Ovary (tissue), 9 donors: ENCODE data around the gene CRYBA1. TPM values are rescaled to one million over a fixed set of nuclear protein-coding genes. Genes with fewer than 3 reads are reported as not detected.

Experiments
- DNase-seq, 5 donors: peaks; one replicate each; pipeline ENCODE4 v3.0.0-alpha.2; 2019 to 2020
- H3K27ac ChIP-seq, 2 donors: fragments of 200-600 bp; one replicate each; pipeline versions ENCODE4 v1.5.1 to v1.8.0; 2019 to 2022
- H3K27me3 ChIP-seq: fragments of 200-600 bp; one replicate; pipeline ENCODE4 v1.8.0; 2022
- H3K36me3 ChIP-seq: fragments of 200-600 bp; sonication (generic); one replicate; pipeline ENCODE4 v1.5.1; 2019
- H3K4me1 ChIP-seq: one replicate; pipeline ENCODE4 v1.8.1; 2013; ENCODE audit warnings: mild to moderate bottlenecking, moderate library complexity; ENCODE audit not compliant: insufficient read depth
- H3K4me3 ChIP-seq: fragments of 200-600 bp; sonication (generic); one replicate; pipeline ENCODE4 v1.5.1; 2017
- H3K9me3 ChIP-seq, 2 donors: fragments of 200-600 bp in 1 of 2; sonication (generic) in 1 of 2; one replicate each; pipeline versions ENCODE4 v1.5.1 to v1.8.1; 2013 to 2019; ENCODE audit warnings: mild to moderate bottlenecking in 1 of 2, moderate library complexity in 1 of 2
- CTCF ChIP-seq, 3 donors: fragments of 450-650 bp in 2 of 3; fragments of 200-600 bp in 1 of 3; IDR thresholded peaks; one replicate each; pipeline versions ENCODE4 v1.5.1 to v1.8.0; 2016 to 2022; ENCODE audit warnings: antibody characterized with exemption in 3 of 3, mild to moderate bottlenecking in 1 of 3
- EP300 ChIP-seq: sonication (generic); formaldehyde crosslinking; IDR thresholded peaks from one replicate; pipeline ENCODE4 v1.6.1; 2017; ENCODE audit warnings: antibody characterized with exemption
- POLR2A ChIP-seq: fragments of 450-650 bp; IDR thresholded peaks from one replicate; pipeline ENCODE4 v1.6.1; 2017; ENCODE audit warnings: antibody characterized with exemption, mild to moderate bottlenecking, moderate library complexity
- WGBS, 3 donors: extraction: QIAGEN DNeasy Blood & Tissue Kit in 1 of 3; methylation state at CpG; one replicate each; pipeline versions ENCODE4 v1.1.5 to v1.1.7; 2013 to 2017; 5-methylcytosine and 5-hydroxymethylcytosine counted together
- intact Hi-C, 4 donors: fragments of 100-400 bp; cut with DNase I; formaldehyde crosslinking; loops; one replicate each; pipeline versions ENCODE4 v1.11.0 to v1.15.1; 2022 to 2023
- polyA plus RNA-seq, 2 donors: library from polyadenylated mRNA; stranded (reverse); fragments of 200-250 nt in 1 of 2; fragments of 350-450 nt in 1 of 2; fragmentation: Illumina TruSeq in 1 of 2; extraction: RNeasy Lipid Tissue Mini Kit (QIAGEN cat#74804) in 1 of 2; gene quantifications; one replicate each; pipeline ENCODE4 v1.2.3, GENCODE V29; 2013 to 2014
- total RNA-seq, 7 donors: library from RNA; depleted of rRNA in 2 of 7; stranded (reverse); fragments of >200 nt in 2 of 7; fragmentation: NEBNext Ultra II Directional in 3 of 7; extraction: Animal tissue kit (Norgen Biotek cat#: 25700) in 3 of 7; gene quantifications; one replicate each; pipeline versions ENCODE4 v1.1.0 to v1.2.4, GENCODE V29; 2016 to 2023
- donor health status: DM: no; HTN: no; CAD: no; lungs with moderate emphysema.
- donor health status: DM: no; HTN: no; CAD: no.
- donor health status: Bipolar disorder and iron deficiency.
- donor health status: DM: yes; HTN: yes; CAD: no.
- donor health status: DM: no; HTN: no; CAD: no.
- donor health status: DM: yes; HTN: yes; CAD: no.

Gene CRYBA1
- total and polyA plus RNA-seq, 9 donors = not detected

GRCh38 chr17:29279397-29280070 lies 32.9 kb downstream of the CRYBA1 start:
- Histone ChIP-seq H3K27ac (no peak overlapping the region), H3K9me3 (no peaks in the 10 kb centered on the region), H3K36me3 (no peaks in the 10 kb centered on the region), H3K4me1 (peaks cover 11% of the 10 kb centered on the region), H3K27me3 (no peaks in the 10 kb centered on the region), H3K4me3 (no peak overlapping the region)
- WGBS, 3 donors = 92 to 96% (median 96%) methylated on average over 5 of the region's 5 CpGs
- intact Hi-C loops = loop anchor here in 1 of 4 donors (10.0 kb wide), 1 partner anchor 155 kb away; no protein-coding TSS in a partner anchor
- no peak for TF ChIP-seq EP300
- no peak for TF ChIP-seq CTCF (IDR thresholded peaks at IDR 0.05)
- no peak for TF ChIP-seq POLR2A
- DNase-seq = no peak

- Histone ChIP-seq H3K4me1 (peaks cover 10% of the 10 kb centered on the region), H3K27me3 (no peaks in the 10 kb centered on the region), H3K27ac (no peak overlapping the region), H3K4me3 (no peak overlapping the region), H3K9me3 (no peaks in the 10 kb centered on the region), H3K36me3 (no peaks in the 10 kb centered on the region)
- WGBS, 3 donors = 44 to 59% (median 56%) methylated on average over 5 of the region's 5 CpGs
- TF ChIP-seq POLR2A (no peak), CTCF (IDR thresholded peaks at IDR 0.05) (no peak), EP300 (no peak)
- DNase-seq = no peak
- intact Hi-C loops = loop anchor here in 1 of 4 donors (10.0 kb wide), 1 partner anchor 159 kb away; no protein-coding TSS in a partner anchor
These were observed 36.8 kb downstream of the CRYBA1 start for GRCh38 chr17:29283496-29283895.

GRCh38 chr17:29283961-29284360 lies 37.3 kb downstream of the CRYBA1 start:
- no peaks in the 10 kb centered on the region for H3K9me3 ChIP-seq
- no peak overlapping the region for H3K4me3 ChIP-seq
- no peak for DNase-seq
- no peaks in the 10 kb centered on the region for H3K27me3 ChIP-seq
- no peak for TF ChIP-seq EP300
- TF ChIP-seq CTCF (IDR thresholded peaks at IDR 0.05) = no peak
- no peak for TF ChIP-seq POLR2A
- H3K27ac ChIP-seq = no peak overlapping the region
- peaks cover 10% of the 10 kb centered on the region for H3K4me1 ChIP-seq
- 49 to 54% (median 52%) methylated on average over 2 of the region's 2 CpGs for WGBS, 3 donors
- no peaks in the 10 kb centered on the region for H3K36me3 ChIP-seq
- intact Hi-C loops = loop anchor here in 1 of 4 donors (10.0 kb wide), 1 partner anchor 159 kb away; no protein-coding TSS in a partner anchor

- Histone ChIP-seq H3K4me3 (no peak overlapping the region), H3K9me3 (no peaks in the 10 kb centered on the region), H3K36me3 (no peaks in the 10 kb centered on the region), H3K4me1 (peaks cover 4% of the 10 kb centered on the region), H3K27ac (no peak overlapping the region), H3K27me3 (no peaks in the 10 kb centered on the region)
- DNase-seq = no peak
- TF ChIP-seq POLR2A = no peak
- no peak for TF ChIP-seq CTCF (IDR thresholded peaks at IDR 0.05)
- no peak for TF ChIP-seq EP300
- WGBS, 3 donors = 81 to 87% (median 84%) methylated on average over 9 of the region's 9 CpGs
- intact Hi-C loops = loop anchor here in 3 of 4 donors (5.0 to 10.0 kb wide), 4 partner anchors 38 to 165 kb away; no protein-coding TSS in a partner anchor
These were observed 43.2 kb downstream of the CRYBA1 start for GRCh38 chr17:29289852-29290251.
